ENCODE results near the gene FOXN4.

DNA sequence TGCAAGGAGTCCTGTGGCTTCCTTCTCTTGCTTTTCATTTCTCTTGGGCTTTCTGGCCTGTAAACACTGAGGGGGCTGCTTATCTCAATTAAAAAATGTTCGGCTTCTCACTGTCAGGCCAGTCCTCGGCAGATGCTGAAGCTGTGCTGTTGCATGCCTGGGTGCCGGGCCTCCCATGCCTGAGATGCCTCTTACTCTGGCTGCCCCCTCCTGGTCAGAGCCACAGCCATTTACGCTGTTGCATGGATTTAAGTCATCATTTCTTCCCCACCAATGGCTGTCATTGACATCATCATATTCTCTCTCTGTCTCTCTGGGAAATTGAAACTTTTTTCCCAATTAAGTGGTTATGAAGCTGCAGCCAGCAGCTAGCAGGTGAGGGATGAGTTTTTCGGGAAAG lies 53.7 kb downstream of the FOXN4 start:
- TF ChIP-seq POLR2A (IDR thresholded peaks at IDR 0.05): no peak
- TF ChIP-seq, protein P1, sequence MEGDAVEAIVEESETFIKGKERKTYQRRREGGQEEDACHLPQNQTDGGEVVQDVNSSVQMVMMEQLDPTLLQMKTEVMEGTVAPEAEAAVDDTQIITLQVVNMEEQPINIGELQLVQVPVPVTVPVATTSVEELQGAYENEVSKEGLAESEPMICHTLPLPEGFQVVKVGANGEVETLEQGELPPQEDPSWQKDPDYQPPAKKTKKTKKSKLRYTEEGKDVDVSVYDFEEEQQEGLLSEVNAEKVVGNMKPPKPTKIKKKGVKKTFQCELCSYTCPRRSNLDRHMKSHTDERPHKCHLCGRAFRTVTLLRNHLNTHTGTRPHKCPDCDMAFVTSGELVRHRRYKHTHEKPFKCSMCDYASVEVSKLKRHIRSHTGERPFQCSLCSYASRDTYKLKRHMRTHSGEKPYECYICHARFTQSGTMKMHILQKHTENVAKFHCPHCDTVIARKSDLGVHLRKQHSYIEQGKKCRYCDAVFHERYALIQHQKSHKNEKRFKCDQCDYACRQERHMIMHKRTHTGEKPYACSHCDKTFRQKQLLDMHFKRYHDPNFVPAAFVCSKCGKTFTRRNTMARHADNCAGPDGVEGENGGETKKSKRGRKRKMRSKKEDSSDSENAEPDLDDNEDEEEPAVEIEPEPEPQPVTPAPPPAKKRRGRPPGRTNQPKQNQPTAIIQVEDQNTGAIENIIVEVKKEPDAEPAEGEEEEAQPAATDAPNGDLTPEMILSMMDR (IDR thresholded peaks at IDR 0.05 in 8 of 11, conservative IDR thresholded peaks at IDR 0.05 in 3 of 11): no peak
- TF ChIP-seq POLR2AphosphoS5 (IDR thresholded peaks at IDR 0.05): no peak

All from spleen (tissue), 7 donors.